ENCODE measurements around the gene ENPP5. TPM values are rescaled to one million over a fixed set of nuclear protein-coding genes. Genes with fewer than 3 reads are reported as not detected.
"Not testable (repeated sequence)": the region's sequence is repeated elsewhere in the genome, so short reads cannot be mapped to it uniquely, and the experiment has no call there.

Gene ENPP5
- total and polyA plus RNA-seq, 2 donors (not counting 1 experiment from before 2014, with no cell fraction given), result 1.4 to 2.5 TPM

- H3K4me1 ChIP-seq (ENCODE audit: control insufficient read depth, extremely low read depth, insufficient read depth, low read length), result peaks cover 2% of the 10 kb centered on the region
Measured at GRCh38 chr6:46128476-46128875, 42.3 kb downstream of the ENPP5 start.

GRCh38 chr6:46119679-46120078 lies 51.1 kb downstream of the ENPP5 start:
- H3K36me3 ChIP-seq (ENCODE audit: control insufficient read depth, insufficient read depth, low read length); H4K20me1 ChIP-seq (ENCODE audit: control insufficient read depth, extremely low read depth, insufficient read depth, low read length); H3K79me2 ChIP-seq (ENCODE audit: control insufficient read depth, insufficient read depth, low read length); H3K27ac ChIP-seq (ENCODE audit: insufficient read depth, low read length); H2AFZ ChIP-seq (ENCODE audit: low read length); DNase-seq (ENCODE audit: low read depth in 2 of 2); H3K27me3 ChIP-seq (ENCODE audit: control insufficient read depth, insufficient read depth, low read length); H3K4me2 ChIP-seq (ENCODE audit: extremely low read depth, insufficient read depth, low read length); H3K4me3 ChIP-seq (replicated peaks in 1 of 4; ENCODE audit: control extremely low read depth in 1 of 4, insufficient read depth in 1 of 4, low read depth in 3 of 4, low read length in 4 of 4); H3K4me1 ChIP-seq (ENCODE audit: control insufficient read depth, extremely low read depth, insufficient read depth, low read length); H3K9me3 ChIP-seq (ENCODE audit: control insufficient read depth, insufficient read depth, low read depth, low read length); H3K9ac ChIP-seq (ENCODE audit: insufficient read depth, low read length): not testable (repeated sequence)

More at GRCh38 chr6:46128476-46128875, 42.3 kb downstream of the ENPP5 start:
- Histone ChIP-seq H3K4me2 (ENCODE audit: extremely low read depth, insufficient read depth, low read length) (no peak overlapping the region), H2AFZ (ENCODE audit: low read length) (no peak overlapping the region), H3K79me2 (ENCODE audit: control insufficient read depth, insufficient read depth, low read length) (no peaks in the 10 kb centered on the region), H3K27ac (ENCODE audit: insufficient read depth, low read length) (no peak overlapping the region), H4K20me1 (ENCODE audit: control insufficient read depth, extremely low read depth, insufficient read depth, low read length) (no peaks in the 10 kb centered on the region), H3K4me3 (replicated peaks in 1 of 4; ENCODE audit: control extremely low read depth in 1 of 4, insufficient read depth in 1 of 4, low read depth in 3 of 4, low read length in 4 of 4) (no peak overlapping the region), H3K36me3 (ENCODE audit: control insufficient read depth, insufficient read depth, low read length) (no peaks in the 10 kb centered on the region), H3K27me3 (ENCODE audit: control insufficient read depth, insufficient read depth, low read length) (peaks cover 7% of the 10 kb centered on the region), H3K9me3 (ENCODE audit: control insufficient read depth, insufficient read depth, low read depth, low read length) (no peaks in the 10 kb centered on the region), H3K9ac (ENCODE audit: insufficient read depth, low read length) (no peak overlapping the region)
- TF ChIP-seq CTCF (conservative IDR thresholded peaks at IDR 0.05 in 1 of 2, IDR thresholded peaks at IDR 0.05 in 1 of 2; ENCODE audit: low read depth in 1 of 2, low read length in 2 of 2), result no peak
- DNase-seq (ENCODE audit: low read depth in 2 of 2), result no peak

GRCh38 chr6:46118836-46119235 lies 51.9 kb downstream of the ENPP5 start:
- Histone ChIP-seq H3K36me3 (ENCODE audit: control insufficient read depth, insufficient read depth, low read length) (no peaks in the 10 kb centered on the region), H3K79me2 (ENCODE audit: control insufficient read depth, insufficient read depth, low read length) (no peaks in the 10 kb centered on the region), H3K9me3 (ENCODE audit: control insufficient read depth, insufficient read depth, low read depth, low read length) (no peaks in the 10 kb centered on the region), H4K20me1 (ENCODE audit: control insufficient read depth, extremely low read depth, insufficient read depth, low read length) (no peaks in the 10 kb centered on the region), H3K27ac (ENCODE audit: insufficient read depth, low read length) (no peak overlapping the region), H3K9ac (ENCODE audit: insufficient read depth, low read length) (no peak overlapping the region), H3K4me3 (replicated peaks in 1 of 4; ENCODE audit: control extremely low read depth in 1 of 4, insufficient read depth in 1 of 4, low read depth in 3 of 4, low read length in 4 of 4) (no peak overlapping the region), H2AFZ (ENCODE audit: low read length) (no peak overlapping the region), H3K4me2 (ENCODE audit: extremely low read depth, insufficient read depth, low read length) (no peak overlapping the region), H3K27me3 (ENCODE audit: control insufficient read depth, insufficient read depth, low read length) (no peaks in the 10 kb centered on the region), H3K4me1 (ENCODE audit: control insufficient read depth, extremely low read depth, insufficient read depth, low read length) (no peaks in the 10 kb centered on the region)
- TF ChIP-seq EZH2 (IDR thresholded peaks at IDR 0.05; ENCODE audit: low read length, missing control alignments), result no peak
- no peak for DNase-seq (ENCODE audit: low read depth in 2 of 2)

- Histone ChIP-seq H3K36me3 (ENCODE audit: control insufficient read depth, insufficient read depth, low read length) (no peaks in the 10 kb centered on the region), H3K4me3 (replicated peaks in 1 of 4; ENCODE audit: control extremely low read depth in 1 of 4, insufficient read depth in 1 of 4, low read depth in 3 of 4, low read length in 4 of 4) (no peak overlapping the region), H3K79me2 (ENCODE audit: control insufficient read depth, insufficient read depth, low read length) (no peaks in the 10 kb centered on the region), H4K20me1 (ENCODE audit: control insufficient read depth, extremely low read depth, insufficient read depth, low read length) (no peaks in the 10 kb centered on the region), H3K27me3 (ENCODE audit: control insufficient read depth, insufficient read depth, low read length) (no peaks in the 10 kb centered on the region), H3K9me3 (ENCODE audit: control insufficient read depth, insufficient read depth, low read depth, low read length) (no peaks in the 10 kb centered on the region), H3K9ac (ENCODE audit: insufficient read depth, low read length) (no peak overlapping the region), H3K27ac (ENCODE audit: insufficient read depth, low read length) (no peak overlapping the region), H2AFZ (ENCODE audit: low read length) (no peak overlapping the region), H3K4me2 (ENCODE audit: extremely low read depth, insufficient read depth, low read length) (no peak overlapping the region), H3K4me1 (ENCODE audit: control insufficient read depth, extremely low read depth, insufficient read depth, low read length) (no peaks in the 10 kb centered on the region)
- TF ChIP-seq CTCF (conservative IDR thresholded peaks at IDR 0.05 in 1 of 2, IDR thresholded peaks at IDR 0.05 in 1 of 2; ENCODE audit: low read depth in 1 of 2, low read length in 2 of 2) (no peak), EZH2 (IDR thresholded peaks at IDR 0.05; ENCODE audit: low read length, missing control alignments) (no peak)
- DNase-seq (ENCODE audit: low read depth in 2 of 2), result no peak
Measured at GRCh38 chr6:46118157-46118556, 52.6 kb downstream of the ENPP5 start.

Data from fibroblast of lung (primary cell).